Medulla oblongata (tissue), 1 donor: Measurements from ENCODE around the gene MAP7D1.
"Not testable (repeated sequence)": the region's sequence is repeated elsewhere in the genome, so short reads cannot be mapped to it uniquely, and the experiment has no call there.

Source experiments
- DNase-seq: peaks from one replicate; pipeline ENCODE4 v3.0.0-alpha.2; 2015; ENCODE audit errors: extremely low spot score

MAP7D1 gene

GRCh38 chr1:36166938-36167905, 11.3 kb downstream of the MAP7D1 start:
- no peak for DNase-seq

GRCh38 chr1:36168514-36168913, 12.6 kb downstream of the MAP7D1 start:
- DNase-seq: no peak

- DNase-seq: no peak
These were observed 14.9 kb downstream of the MAP7D1 start for GRCh38 chr1:36170643-36171412.

GRCh38 chr1:36172017-36172747, 16.2 kb downstream of the MAP7D1 start:
- DNase-seq: no peak

GRCh38 chr1:36172983-36173382, 17.0 kb downstream of the MAP7D1 start:
- no peak for DNase-seq

GRCh38 chr1:36174713-36175112, 18.8 kb downstream of the MAP7D1 start:
- no peak for DNase-seq

GRCh38 chr1:36175137-36176095, 19.5 kb downstream of the MAP7D1 start:
- DNase-seq: no peak

GRCh38 chr1:36176106-36176949, 20.4 kb downstream of the MAP7D1 start:
- no peak for DNase-seq

GRCh38 chr1:36177589-36178431, 21.9 kb downstream of the MAP7D1 start:
- no peak for DNase-seq

GRCh38 chr1:36178471-36179219, 22.7 kb downstream of the MAP7D1 start:
- no peak for DNase-seq

- DNase-seq: no peak
These were observed 23.2 kb downstream of the MAP7D1 start for GRCh38 chr1:36179220-36179600.

- no peak for DNase-seq
These were observed 26.8 kb downstream of the MAP7D1 start for GRCh38 chr1:36182734-36183133.

- DNase-seq: no peak
These were observed 27.4 kb downstream of the MAP7D1 start for GRCh38 chr1:36183309-36183856.

- DNase-seq: peak; percentile 96
These were observed 32.0 kb downstream of the MAP7D1 start for GRCh38 chr1:36187800-36188593.

- not testable (repeated sequence) for DNase-seq
These were observed 40.8 kb downstream of the MAP7D1 start for GRCh38 chr1:36196805-36197204.

- no peak for DNase-seq
These were observed 42.7 kb downstream of the MAP7D1 start for GRCh38 chr1:36198641-36199040.
